PFSK-1 (cell line): ENCODE results near the gene SMOC2.

Experiments used
- POLR2AphosphoS5 ChIP-seq: IDR thresholded peaks from 2 replicates; pipeline ENCODE4 v1.6.1; 2012; ENCODE audit warnings: low read depth, mild to moderate bottlenecking, control low read depth, low read length, moderate library complexity
- REST ChIP-seq, 2 experiments: IDR thresholded peaks; 2 replicates each; pipeline versions ENCODE4 v1.6.1 to v1.8.0; 2011 to 2012; ENCODE audit warnings: low read depth in 2 of 2, low read length in 2 of 2, control low read depth in 1 of 2, inconsistent platforms in 1 of 2, mild to moderate bottlenecking in 1 of 2, moderate library complexity in 1 of 2; ENCODE audit not compliant: insufficient read depth in 1 of 2

GRCh38 chr6:168625602-168626001 is 184.6 kb downstream of the SMOC2 start:
- TF ChIP-seq REST (IDR thresholded peaks at IDR 0.05; ENCODE audit: insufficient read depth in 1 of 2, low read depth in 2 of 2, low read length in 2 of 2) (no peak), POLR2AphosphoS5 (no peak)
